H1 (cell line): ENCODE results near the gene RELT. TPM values are rescaled to one million over a fixed set of nuclear protein-coding genes. Genes with fewer than 3 reads are reported as not detected.

Experiments
- CTCF ChIA-PET: fragments of 300-600 bp; sonication (Branson Sonifier 250); formaldehyde crosslinking; loops from one replicate; lab custom pipeline; 2021; ENCODE audit not compliant: partially characterized antibody; lab: Charles Lee
- POLR2A ChIA-PET: fragments of 300-600 bp; sonication (Branson Sonifier 250); formaldehyde crosslinking; loops from one replicate; lab custom pipeline; 2021; ENCODE audit warnings: inconsistent platforms; ENCODE audit not compliant: partially characterized antibody; lab: Charles Lee
- DNase-seq, 2 experiments: peaks; one replicate each; pipeline versions ENCODE4 v3.0.0 to v3.0.0-alpha.2; 2010 to 2022; ENCODE audit warnings: low spot score in 2 of 2, low read depth in 1 of 2, mixed read lengths in 1 of 2
- FAIRE-seq: peaks from 2 replicates; lab custom pipeline; 2011; peaks lifted over from hg19 to GRCh38; lab: Jason Lieb, UNC
- H2AFZ ChIP-seq: 2 replicates; pipeline ENCODE4 v1.8.1; 2012; ENCODE audit warnings: low read length, inconsistent platforms
- H2AK5ac ChIP-seq: 2 replicates; pipeline ENCODE4 v1.6.1; 2013; ENCODE audit warnings: low read depth, low read length
- H2BK120ac ChIP-seq: replicated peaks from 2 replicates; pipeline ENCODE3; 2013; ENCODE audit warnings: low read depth, low read length, inconsistent platforms
- H2BK12ac ChIP-seq: 2 replicates; pipeline ENCODE4 v1.6.1; 2013; ENCODE audit warnings: low read depth, low read length
- H2BK15ac ChIP-seq: 2 replicates; pipeline ENCODE4 v1.6.1; 2013; ENCODE audit warnings: low read length
- H2BK20ac ChIP-seq: 2 replicates; pipeline ENCODE4 v1.6.1; 2013; ENCODE audit warnings: low read length
- H2BK5ac ChIP-seq: 2 replicates; pipeline ENCODE4 v1.6.1; 2013; ENCODE audit warnings: low read depth, low read length
- H3K14ac ChIP-seq: 2 replicates; pipeline ENCODE4 v1.6.1; 2013; ENCODE audit warnings: inconsistent platforms; ENCODE audit not compliant: insufficient read length
- H3K18ac ChIP-seq: 2 replicates; pipeline ENCODE4 v1.6.1; 2013; ENCODE audit warnings: low read length; ENCODE audit errors: extremely low read depth
- H3K23ac ChIP-seq: 2 replicates; pipeline ENCODE4 v1.6.1; 2013; ENCODE audit warnings: inconsistent platforms; ENCODE audit not compliant: insufficient read length
- H3K23me2 ChIP-seq: 2 replicates; pipeline ENCODE4 v1.6.1; 2013; ENCODE audit warnings: low read depth, low read length
- H3K27ac ChIP-seq: 2 replicates; pipeline ENCODE4 v1.6.1; 2011; ENCODE audit warnings: low read depth, low read length, inconsistent platforms
- H3K27me3 ChIP-seq, 4 experiments: replicated peaks in 1 of 4; 1 replicate in 1 of 4; 2 replicates in 3 of 4; pipeline versions ENCODE4 v1.6.1 to v1.8.1; 2011 to 2013; ENCODE audit warnings: low read length in 3 of 4, mild to moderate bottlenecking in 3 of 4, inconsistent platforms in 2 of 4, mixed read lengths in 2 of 4, moderate library complexity in 1 of 4; ENCODE audit not compliant: control insufficient read depth in 3 of 4, insufficient read depth in 3 of 4; ENCODE audit errors: extremely low read depth in 1 of 4
- H3K36me3 ChIP-seq, 4 experiments: 2 replicates each; pipeline versions ENCODE4 v1.6.1 to v1.8.1; 2011 to 2013; ENCODE audit warnings: mild to moderate bottlenecking in 4 of 4, low read length in 3 of 4, moderate library complexity in 2 of 4, control low read depth in 1 of 4, inconsistent platforms in 1 of 4; ENCODE audit not compliant: insufficient read depth in 4 of 4, control insufficient read depth in 2 of 4
- H3K4ac ChIP-seq: replicated peaks from 2 replicates; pipeline ENCODE3; 2013; ENCODE audit warnings: low read length, low read depth, mixed read lengths, inconsistent platforms; ENCODE audit not compliant: insufficient read length
- H3K4me1 ChIP-seq, 4 experiments: replicated peaks in 1 of 4; 1 replicate in 1 of 4; 2 replicates in 3 of 4; pipeline versions ENCODE4 v1.6.1 to v1.8.1; 2011 to 2013; ENCODE audit warnings: low read length in 3 of 4, inconsistent platforms in 2 of 4, mixed read lengths in 1 of 4; ENCODE audit not compliant: insufficient read depth in 4 of 4, control insufficient read depth in 3 of 4
- H3K4me2 ChIP-seq, 2 experiments: 2 replicates each; pipeline versions ENCODE4 v1.6.1 to v1.8.1; 2011 to 2013; ENCODE audit warnings: low read depth in 2 of 2, low read length in 2 of 2, control low read depth in 1 of 2, inconsistent platforms in 1 of 2, mild to moderate bottlenecking in 1 of 2; ENCODE audit not compliant: insufficient read depth in 1 of 2
- H3K4me3 ChIP-seq, 4 experiments: fragments of 200-600, 300-600 bp in 1 of 4; sonication (generic), shearing (Covaris generic), sonication (Bioruptor Twin) in 1 of 4; 2 replicates each; pipeline versions ENCODE4 v1.5.1 to v1.8.1; 2011 to 2016; ENCODE audit warnings: low read length in 4 of 4, low read depth in 3 of 4, control low read depth in 2 of 4, inconsistent platforms in 2 of 4, mild to moderate bottlenecking in 2 of 4, mixed read lengths in 1 of 4, moderate library complexity in 1 of 4; ENCODE audit not compliant: insufficient read depth in 2 of 4; ENCODE audit errors: extremely low read depth in 1 of 4
- H3K56ac ChIP-seq: replicated peaks from 2 replicates; pipeline ENCODE3; 2013; ENCODE audit warnings: low read depth, mild to moderate bottlenecking, mixed read lengths, low read length, inconsistent platforms; ENCODE audit not compliant: insufficient read length
- H3K79me1 ChIP-seq: 2 replicates; pipeline ENCODE4 v1.6.1; 2013; ENCODE audit warnings: low read depth, low read length, control low read depth
- H3K79me2 ChIP-seq, 2 experiments: 2 replicates each; pipeline versions ENCODE4 v1.6.1 to v1.8.1; 2012 to 2013; ENCODE audit warnings: low read length in 2 of 2, mild to moderate bottlenecking in 2 of 2, inconsistent platforms in 1 of 2; ENCODE audit not compliant: insufficient read depth in 2 of 2, control insufficient read depth in 1 of 2
- H3K9ac ChIP-seq, 4 experiments: replicated peaks in 1 of 4; 1 replicate in 1 of 4; 2 replicates in 3 of 4; pipeline versions ENCODE4 v1.6.1 to v1.8.1; 2011 to 2013; ENCODE audit warnings: low read depth in 3 of 4, low read length in 3 of 4, control low read depth in 2 of 4, mild to moderate bottlenecking in 2 of 4, moderate library complexity in 2 of 4, inconsistent platforms in 1 of 4; ENCODE audit errors: extremely low read depth in 1 of 4
- H3K9me3 ChIP-seq, 2 experiments: 2 replicates each; pipeline versions ENCODE4 v1.6.1 to v1.8.1; 2012 to 2013; ENCODE audit warnings: mild to moderate bottlenecking in 2 of 2, moderate library complexity in 2 of 2, control low read depth in 1 of 2, inconsistent platforms in 1 of 2, low read depth in 1 of 2, low read length in 1 of 2, mixed read lengths in 1 of 2; ENCODE audit not compliant: insufficient read depth in 2 of 2
- H4K20me1 ChIP-seq, 2 experiments: replicated peaks in 1 of 2; 2 replicates each; pipeline versions ENCODE3 to v1.8.1; 2011 to 2013; ENCODE audit warnings: inconsistent platforms in 2 of 2, low read length in 2 of 2, mild to moderate bottlenecking in 1 of 2; ENCODE audit not compliant: insufficient read depth in 2 of 2, control insufficient read depth in 1 of 2
- H4K5ac ChIP-seq: 2 replicates; pipeline ENCODE4 v1.6.1; 2013; ENCODE audit warnings: low read length, low read depth, mixed read lengths, inconsistent platforms; ENCODE audit not compliant: insufficient read length
- H4K8ac ChIP-seq: 2 replicates; pipeline ENCODE4 v1.8.0; 2013; ENCODE audit warnings: mild to moderate bottlenecking, moderate library complexity, low read length, inconsistent platforms; ENCODE audit not compliant: insufficient read depth; ENCODE audit errors: extremely low read depth
- H4K91ac ChIP-seq: replicated peaks from 2 replicates; pipeline ENCODE3; 2013; ENCODE audit warnings: low read length, mixed read lengths, inconsistent platforms; ENCODE audit not compliant: insufficient read length
- BACH1 ChIP-seq: IDR thresholded peaks from 2 replicates; pipeline ENCODE4 v1.6.1; 2012; ENCODE audit warnings: low read length, improper control_type of control experiment
- CEBPB ChIP-seq: IDR thresholded peaks from 2 replicates; pipeline ENCODE4 v1.6.1; 2012; ENCODE audit warnings: low read depth, low read length
- HDAC6 ChIP-seq: IDR thresholded peaks from one replicate; pipeline ENCODE4 v1.7.1; 2012; ENCODE audit warnings: low read depth, mild to moderate bottlenecking, inconsistent platforms, low read length, moderate library complexity
- RFX5 ChIP-seq: IDR thresholded peaks from 2 replicates; pipeline ENCODE4 v1.6.1; 2011; ENCODE audit warnings: low read depth, low read length, improper control_type of control experiment, borderline replicate concordance
- SP2 ChIP-seq: IDR thresholded peaks from 2 replicates; pipeline ENCODE4 v1.6.1; 2012; ENCODE audit warnings: mild to moderate bottlenecking, low read length, inconsistent platforms
- TCF12 ChIP-seq: IDR thresholded peaks from 2 replicates; pipeline ENCODE4 v1.6.1; 2011; ENCODE audit warnings: low read depth, mild to moderate bottlenecking, low read length
- WGBS, 2 experiments: shearing (Covaris generic) in 1 of 2; methylation state at CpG; one replicate each; pipeline versions ENCODE4 v1.1.6 to v1.1.7; 2013 to 2015; ENCODE audit warnings: low lambda C conversion rate in 2 of 2, mixed read lengths in 2 of 2, inconsistent platforms in 1 of 2, low coverage in 1 of 2, missing lambda C conversion rate in 1 of 2; ENCODE audit not compliant: insufficient replicate concordance in 2 of 2, insufficient coverage in 1 of 2, insufficient read length in 1 of 2; ENCODE audit errors: extremely low coverage in 1 of 2, missing lambda C conversion rate in 1 of 2; 5-methylcytosine and 5-hydroxymethylcytosine counted together
- polyA plus RNA-seq, 7 experiments: library from polyadenylated mRNA; depleted of rRNA in 3 of 7; stranded (reverse) in 5 of 7; unstranded in 2 of 7; fragments of >200 nt in 5 of 7; fragments of 200-250 nt in 2 of 7; gene quantifications; 1 replicate in 5 of 7; 2 replicates in 1 of 7; 4 replicates in 1 of 7; pipeline versions ENCODE4 v1.2.1 to v1.2.3, GENCODE V29; 2011 to 2013; ENCODE audit warnings: missing spikeins in 2 of 7, mixed read lengths in 2 of 7
- total RNA-seq: library from RNA; stranded (reverse); fragmentation: NEBNext Ultra II Directional; extraction: Animal tissue kit (Norgen Biotek cat#: 25700); gene quantifications from 2 replicates; pipeline ENCODE4 v1.2.1, GENCODE V29; 2021

The RELT gene
- total and polyA plus RNA-seq, 2 of the 8 experiments (the other 6 are each of a cell fraction or from before 2014, with no cell fraction given): 3.4 to 5.7 TPM

GRCh38 chr11:73326929-73327811, 49.0 kb upstream of the RELT start:
- no peak overlapping the region for H4K91ac ChIP-seq
- H3K4ac ChIP-seq: no peak overlapping the region
- WGBS, 2 experiments: 92% methylated on average over 10 of the region's 10 CpGs; no CpG with 5 or more reads in 1 of the 2 experiments
- no peaks in the 10 kb centered on the region for H3K23me2 ChIP-seq
- no peak overlapping the region for H4K5ac ChIP-seq
- no peak overlapping the region for H3K23ac ChIP-seq
- H2AFZ ChIP-seq: no peak overlapping the region
- no peak overlapping the region for H3K27ac ChIP-seq
- no peak overlapping the region for H2BK15ac ChIP-seq
- H2BK12ac ChIP-seq: no peak overlapping the region
- H3K27me3 ChIP-seq: peaks cover 4 to 22% (median 20%) of the 10 kb centered on the region in 4 experiments; a peak in 6 of 7 replicates
- no peak overlapping the region for H3K4me2 ChIP-seq
- H3K9me3 ChIP-seq: no peaks in the 10 kb centered on the region
- POLR2A ChIA-PET: interaction anchor here (1.1 to 10.7 kb wide), 4 partner anchors 10 to 19 kb away, joined by 3 to 91 read pairs (median 6); partner anchors contain the start of gene ARHGEF17
- H3K36me3 ChIP-seq: no peaks in the 10 kb centered on the region
- peaks cover 19 to 34% (median 31%) of the 10 kb centered on the region in 4 experiments for H3K4me1 ChIP-seq
- H2BK120ac ChIP-seq: no peak overlapping the region
- no peak overlapping the region for H3K14ac ChIP-seq
- H3K4me3 ChIP-seq: no peak overlapping the region
- no peak overlapping the region for H3K56ac ChIP-seq
- no peak overlapping the region for H3K9ac ChIP-seq
- H4K20me1 ChIP-seq: peaks cover 12 to 15% of the 10 kb centered on the region in 2 experiments
- no peak overlapping the region for H3K18ac ChIP-seq
- no peak overlapping the region for H4K8ac ChIP-seq
- no peak overlapping the region for H2BK20ac ChIP-seq
- FAIRE-seq (no peak), DNase-seq (no peak)
- 0 out of 2 replicates have a peak, but pooled peaks cover 3% of the 10 kb centered on the region for H3K79me1 ChIP-seq
- H2BK5ac ChIP-seq: no peak overlapping the region
- H3K79me2 ChIP-seq: no peaks in the 10 kb centered on the region
- CTCF ChIA-PET: interaction anchor here (0.9 to 25.1 kb wide), 13 partner anchors 11 to 150 kb away, joined by 3 to 383 read pairs (median 6); partner anchors contain the start of gene ARHGEF17
- H2AK5ac ChIP-seq: no peak overlapping the region
- TF ChIP-seq RFX5 (no peak), SP2 (no peak), CEBPB (no peak), HDAC6 (no peak), TCF12 (no peak), BACH1 (no peak)
